ENCODE measurements around the gene GRK5. TPM values are rescaled to one million over a fixed set of nuclear protein-coding genes. Genes with fewer than 3 reads are reported as not detected.

GRK5 gene
- total RNA-seq, 1 donor: 16.0 TPM

DNA sequence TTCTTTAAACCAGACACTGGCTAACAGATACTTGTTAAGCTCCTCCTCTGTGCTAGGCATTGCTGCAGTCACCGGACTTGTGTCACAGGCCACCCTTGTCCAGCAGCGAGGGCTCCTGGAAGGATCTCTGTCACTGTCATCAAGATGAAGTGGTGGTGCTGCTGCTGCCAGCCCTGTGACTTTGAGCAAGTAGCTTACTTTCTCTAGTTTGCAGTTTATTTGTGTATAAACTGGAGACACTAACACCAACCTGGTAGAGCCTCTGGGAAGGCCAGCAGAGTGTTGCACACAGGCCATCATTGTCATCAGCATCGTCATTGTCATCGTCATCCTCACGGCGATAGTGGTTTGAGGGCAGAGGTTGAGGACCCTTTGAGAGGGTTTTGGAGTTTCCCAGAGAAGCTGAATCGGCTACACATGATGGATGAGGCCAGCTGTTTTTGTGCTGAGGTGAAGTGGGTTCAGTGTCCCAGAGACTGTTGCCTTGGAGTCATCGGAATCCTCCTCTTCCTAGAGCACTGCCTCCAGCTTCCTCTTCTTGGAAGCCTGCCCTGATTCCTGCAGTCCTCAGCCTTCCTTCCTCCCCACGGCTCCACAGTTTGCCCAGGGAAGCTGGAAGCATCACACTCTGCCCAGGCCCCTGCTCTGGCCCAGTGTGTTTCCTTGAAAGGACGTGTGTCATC lies 128.4 kb downstream of the GRK5 start:
- no peak overlapping the region for H3K4me3 ChIP-seq (ENCODE audit: low read depth, low read length)
- DNase-seq (ENCODE audit: low read depth): peak; percentile 46
- TF ChIP-seq, protein P1, sequence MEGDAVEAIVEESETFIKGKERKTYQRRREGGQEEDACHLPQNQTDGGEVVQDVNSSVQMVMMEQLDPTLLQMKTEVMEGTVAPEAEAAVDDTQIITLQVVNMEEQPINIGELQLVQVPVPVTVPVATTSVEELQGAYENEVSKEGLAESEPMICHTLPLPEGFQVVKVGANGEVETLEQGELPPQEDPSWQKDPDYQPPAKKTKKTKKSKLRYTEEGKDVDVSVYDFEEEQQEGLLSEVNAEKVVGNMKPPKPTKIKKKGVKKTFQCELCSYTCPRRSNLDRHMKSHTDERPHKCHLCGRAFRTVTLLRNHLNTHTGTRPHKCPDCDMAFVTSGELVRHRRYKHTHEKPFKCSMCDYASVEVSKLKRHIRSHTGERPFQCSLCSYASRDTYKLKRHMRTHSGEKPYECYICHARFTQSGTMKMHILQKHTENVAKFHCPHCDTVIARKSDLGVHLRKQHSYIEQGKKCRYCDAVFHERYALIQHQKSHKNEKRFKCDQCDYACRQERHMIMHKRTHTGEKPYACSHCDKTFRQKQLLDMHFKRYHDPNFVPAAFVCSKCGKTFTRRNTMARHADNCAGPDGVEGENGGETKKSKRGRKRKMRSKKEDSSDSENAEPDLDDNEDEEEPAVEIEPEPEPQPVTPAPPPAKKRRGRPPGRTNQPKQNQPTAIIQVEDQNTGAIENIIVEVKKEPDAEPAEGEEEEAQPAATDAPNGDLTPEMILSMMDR (IDR thresholded peaks at IDR 0.05; ENCODE audit: insufficient read depth, low read depth, low read length): no peak

DNA sequence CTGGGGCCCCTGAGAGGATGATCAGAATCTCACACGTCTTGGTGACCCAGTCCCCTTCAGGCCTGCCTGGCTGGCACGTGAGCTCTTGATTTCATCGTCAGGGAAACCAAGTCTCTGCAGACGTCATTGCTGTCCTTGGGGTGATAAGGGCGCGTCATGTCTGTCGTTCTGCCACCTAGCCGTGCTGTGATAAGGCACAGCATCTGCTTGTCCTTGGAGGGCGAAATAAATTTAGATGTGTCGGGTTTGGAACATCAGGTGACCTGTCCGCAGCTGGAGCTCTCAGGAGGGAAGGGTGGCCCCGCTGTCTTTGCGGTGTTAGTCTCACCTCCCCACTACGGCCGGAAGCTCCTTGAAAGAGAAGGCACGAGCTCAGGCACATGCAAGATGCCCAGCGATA lies 129.2 kb downstream of the GRK5 start:
- TF ChIP-seq, protein P1 (IDR thresholded peaks at IDR 0.05; ENCODE audit: insufficient read depth, low read depth, low read length): no peak
- no peak for DNase-seq (ENCODE audit: low read depth)
- H3K4me3 ChIP-seq (ENCODE audit: low read depth, low read length): no peak overlapping the region

DNA sequence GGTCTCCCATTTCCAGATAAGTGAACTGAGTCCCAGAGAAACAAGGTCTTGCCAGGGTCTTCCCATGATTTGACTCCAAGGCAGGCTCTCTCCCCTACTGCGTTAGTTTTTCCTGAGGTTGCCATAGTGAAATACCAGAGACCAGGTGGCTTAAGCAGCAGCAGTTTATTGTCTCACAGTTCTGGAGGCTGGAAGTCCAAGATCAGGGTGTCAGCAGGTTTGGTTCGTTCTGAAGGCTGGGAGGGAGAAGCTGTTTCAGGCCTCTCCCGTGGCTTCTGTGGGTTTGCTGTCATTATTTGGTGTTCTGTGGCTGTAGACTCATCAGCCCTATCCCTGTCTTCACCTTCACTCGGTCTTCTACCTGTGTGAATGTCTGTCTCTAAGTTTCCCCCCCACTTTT lies 129.9 kb downstream of the GRK5 start:
- DNase-seq (ENCODE audit: low read depth): no peak
- no peak overlapping the region for H3K4me3 ChIP-seq (ENCODE audit: low read depth, low read length)
- TF ChIP-seq, protein P1 (IDR thresholded peaks at IDR 0.05; ENCODE audit: insufficient read depth, low read depth, low read length): no peak

DNA sequence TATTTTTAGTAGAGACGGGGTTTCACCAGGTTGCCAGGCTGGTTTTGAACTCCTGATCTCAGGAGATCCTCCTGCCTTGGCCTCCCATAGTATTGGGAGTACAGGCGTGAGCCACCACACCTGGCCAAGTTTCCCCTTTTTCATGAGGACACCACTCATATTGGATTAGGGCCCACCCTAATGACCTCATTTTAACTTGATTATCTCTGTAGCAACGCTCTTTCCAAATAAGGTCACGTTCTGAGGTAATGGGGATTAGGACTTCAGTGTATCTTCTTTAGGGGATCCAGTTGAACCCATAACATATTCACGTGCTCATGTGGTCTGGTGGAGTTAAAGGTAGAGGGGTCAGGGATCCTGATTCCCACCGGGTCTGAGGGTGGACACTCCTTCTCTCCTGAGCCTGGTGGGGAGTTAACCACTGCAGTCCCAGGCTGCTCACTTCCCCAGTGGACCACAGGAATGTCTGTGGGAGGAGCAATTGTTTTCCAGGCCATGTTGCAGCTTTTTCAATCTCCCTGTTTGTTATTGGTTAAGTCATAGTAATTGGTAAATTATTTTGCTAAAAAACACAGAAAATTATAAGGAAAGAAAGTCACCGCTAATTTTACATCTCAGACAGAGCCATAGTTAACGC lies 130.5 kb downstream of the GRK5 start:
- DNase-seq (ENCODE audit: low read depth): peak; percentile 91
- H3K4me3 ChIP-seq (ENCODE audit: low read depth, low read length): no peak overlapping the region
- TF ChIP-seq, protein P1 (IDR thresholded peaks at IDR 0.05; ENCODE audit: insufficient read depth, low read depth, low read length): no peak

GRCh38 chr10:119339109-119339508 lies 131.7 kb downstream of the GRK5 start:
- no peak overlapping the region for H3K4me3 ChIP-seq (ENCODE audit: low read depth, low read length)
- TF ChIP-seq, protein P1 (IDR thresholded peaks at IDR 0.05; ENCODE audit: insufficient read depth, low read depth, low read length): no peak
- no peak for DNase-seq (ENCODE audit: low read depth)

DNA sequence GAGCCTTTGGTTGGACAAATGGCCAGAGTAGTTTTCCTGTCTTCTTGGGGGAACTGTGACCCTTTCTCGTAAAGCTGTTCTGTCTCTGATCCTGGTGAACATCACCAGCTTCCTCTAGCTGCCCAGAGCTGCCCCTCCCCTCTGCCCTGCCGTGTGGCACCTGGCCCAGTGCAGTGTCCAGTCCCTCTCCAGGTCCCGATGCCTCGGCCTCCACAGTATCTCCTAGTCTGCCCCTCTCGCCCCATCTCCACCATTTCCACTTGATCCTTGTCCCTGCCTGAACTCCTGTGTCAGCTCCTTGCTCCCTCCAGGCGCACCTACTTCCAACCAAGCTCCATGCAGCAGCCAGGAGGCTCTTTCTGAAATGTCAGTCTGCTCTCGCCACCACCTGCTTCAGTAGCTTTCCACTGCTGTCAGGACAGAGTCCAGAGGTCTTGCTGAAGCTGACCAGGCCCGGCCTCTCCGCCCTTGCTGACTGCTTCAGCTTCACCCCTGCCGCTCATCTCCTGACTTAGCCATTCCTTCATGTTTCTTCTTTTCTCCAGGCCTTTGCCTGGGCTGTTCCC lies 133.6 kb downstream of the GRK5 start:
- DNase-seq (ENCODE audit: low read depth): peak; percentile 70
- H3K4me3 ChIP-seq (ENCODE audit: low read depth, low read length): no peak overlapping the region
- TF ChIP-seq, protein P1 (IDR thresholded peaks at IDR 0.05; ENCODE audit: insufficient read depth, low read depth, low read length): no peak

Measured in fibroblast of villous mesenchyme (primary cell).